Measurements from ENCODE around the gene PRSS35.

DNA sequence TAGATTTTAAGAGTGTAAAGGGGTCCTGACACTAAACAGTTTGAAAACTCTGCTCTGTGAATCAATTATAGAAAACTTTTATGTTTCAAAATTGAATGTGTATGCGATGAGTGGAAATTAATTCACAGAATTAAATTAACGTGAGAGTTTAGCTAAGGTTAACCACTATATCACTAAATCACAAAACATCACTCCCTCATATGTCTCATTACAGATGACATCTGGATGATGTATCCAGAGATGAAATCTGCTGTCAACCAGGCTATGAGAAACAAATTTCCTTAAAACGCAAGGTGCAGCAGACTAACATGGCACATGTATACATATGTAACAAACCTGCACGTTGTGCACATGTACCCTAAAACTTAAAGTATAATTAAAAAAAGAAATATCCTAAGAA is 27.3 kb downstream of the PRSS35 start:
- no peak for TF ChIP-seq CTCF (conservative IDR thresholded peaks at IDR 0.05)
- TF ChIP-seq EZH2 (IDR thresholded peaks at IDR 0.05; ENCODE audit: low read depth): no peak
